Nephron progenitor cell (in vitro differentiated cells): Measurements from ENCODE around the gene CASP10.

Experiments
- DNase-seq: peaks from one replicate; pipeline ENCODE4 v3.0.0; 2021
- H3K27ac Mint-ChIP-seq: 2 replicates; pipeline ENCODE4 v1.8.0; 2021; ENCODE audit warnings: mild to moderate bottlenecking, moderate library complexity, mixed read lengths
- H3K27me3 Mint-ChIP-seq: 2 replicates; pipeline ENCODE4 v1.8.0; 2021; ENCODE audit warnings: mild to moderate bottlenecking, low read depth, mixed read lengths; ENCODE audit not compliant: poor library complexity
- H3K36me3 Mint-ChIP-seq: 2 replicates; pipeline ENCODE4 v1.8.0; 2021; ENCODE audit warnings: low read depth, mixed read lengths
- H3K4me1 Mint-ChIP-seq: 2 replicates; pipeline ENCODE4 v1.8.0; 2021; ENCODE audit warnings: mixed read lengths
- H3K4me3 Mint-ChIP-seq: 2 replicates; pipeline ENCODE4 v1.8.0; 2021; ENCODE audit warnings: mild to moderate bottlenecking, moderate library complexity, mixed read lengths
- H3K9me3 Mint-ChIP-seq: 2 replicates; pipeline ENCODE4 v1.8.0; 2021; ENCODE audit warnings: mild to moderate bottlenecking, moderate library complexity, mixed read lengths
- CTCF ChIP-seq: fragments of 200-600 bp; sonication (generic); IDR thresholded peaks from 2 replicates; pipeline ENCODE4 v1.5.0; 2021; ENCODE audit warnings: antibody characterized with exemption

Gene CASP10

GRCh38 chr2:201150454-201151020 lies 32.4 kb upstream of the CASP10 start:
- H3K27ac Mint-ChIP-seq, result no peak overlapping the region
- H3K4me3 Mint-ChIP-seq, result no peak overlapping the region
- no peaks in the 10 kb centered on the region for H3K9me3 Mint-ChIP-seq
- H3K4me1 Mint-ChIP-seq, result no peaks in the 10 kb centered on the region
- no peak for DNase-seq
- no peaks in the 10 kb centered on the region for H3K36me3 Mint-ChIP-seq
- H3K27me3 Mint-ChIP-seq, result peaks cover 6% of the 10 kb centered on the region
- no peak for TF ChIP-seq CTCF

GRCh38 chr2:201151127-201151981 lies 31.6 kb upstream of the CASP10 start:
- no peaks in the 10 kb centered on the region for H3K9me3 Mint-ChIP-seq
- H3K4me3 Mint-ChIP-seq, result no peak overlapping the region
- no peak overlapping the region for H3K27ac Mint-ChIP-seq
- peaks cover 5% of the 10 kb centered on the region for H3K27me3 Mint-ChIP-seq
- no peaks in the 10 kb centered on the region for H3K36me3 Mint-ChIP-seq
- no peaks in the 10 kb centered on the region for H3K4me1 Mint-ChIP-seq
- DNase-seq, result no peak
- TF ChIP-seq CTCF, result no peak

- TF ChIP-seq CTCF, result no peak
- Mint-ChIP-seq H3K27me3 (peaks cover 2% of the 10 kb centered on the region), H3K27ac (no peak overlapping the region), H3K4me1 (no peaks in the 10 kb centered on the region), H3K36me3 (no peaks in the 10 kb centered on the region), H3K4me3 (no peak overlapping the region), H3K9me3 (no peaks in the 10 kb centered on the region)
- DNase-seq, result no peak
Observed at GRCh38 chr2:201152517-201152916, 30.4 kb upstream of the CASP10 start.

- Mint-ChIP-seq H3K4me3 (no peak overlapping the region), H3K9me3 (no peaks in the 10 kb centered on the region), H3K27ac (no peak overlapping the region), H3K36me3 (no peaks in the 10 kb centered on the region), H3K4me1 (peaks cover 5% of the 10 kb centered on the region), H3K27me3 (peaks cover 2% of the 10 kb centered on the region)
- TF ChIP-seq CTCF, result no peak
- no peak for DNase-seq
Observed at GRCh38 chr2:201152999-201153815, 29.7 kb upstream of the CASP10 start.

- peaks cover 2% of the 10 kb centered on the region for H3K27me3 Mint-ChIP-seq
- H3K27ac Mint-ChIP-seq, result no peak overlapping the region
- peaks cover 9% of the 10 kb centered on the region for H3K4me1 Mint-ChIP-seq
- no peak overlapping the region for H3K4me3 Mint-ChIP-seq
- H3K9me3 Mint-ChIP-seq, result no peaks in the 10 kb centered on the region
- H3K36me3 Mint-ChIP-seq, result no peaks in the 10 kb centered on the region
- no peak for DNase-seq
- TF ChIP-seq CTCF, result no peak
Observed at GRCh38 chr2:201154615-201155399, 28.1 kb upstream of the CASP10 start.
